Retinal pigment epithelial cell (primary cell): Measurements from ENCODE around the gene CD83.
"Not testable (repeated sequence)": the region's sequence is repeated elsewhere in the genome, so short reads cannot be mapped to it uniquely, and the experiment has no call there.

Experiments
- DNase-seq: peaks from one replicate; pipeline ENCODE4 v3.0.0-alpha.2; 2010; ENCODE audit warnings: low read depth
- H3K4me3 ChIP-seq: 2 replicates; pipeline ENCODE4 v1.5.1; 2011; ENCODE audit warnings: mild to moderate bottlenecking, low read length, control low read depth, moderate library complexity
- CTCF ChIP-seq: conservative IDR thresholded peaks from 2 replicates; pipeline ENCODE4 v1.5.1; 2011; ENCODE audit warnings: low read depth, low read length, control low read depth, inconsistent platforms

The CD83 gene

GRCh38 chr6:14147891-14148290 is 30.3 kb downstream of the CD83 start:
- no peak overlapping the region for H3K4me3 ChIP-seq
- no peak for TF ChIP-seq CTCF
- DNase-seq: no peak

GRCh38 chr6:14148471-14148870 is 30.9 kb downstream of the CD83 start:
- H3K4me3 ChIP-seq: no peak overlapping the region
- DNase-seq: no peak
- no peak for TF ChIP-seq CTCF

- no peak for TF ChIP-seq CTCF
- no peak overlapping the region for H3K4me3 ChIP-seq
- DNase-seq: no peak
Measured at GRCh38 chr6:14149053-14149738, 31.6 kb downstream of the CD83 start.

- DNase-seq: no peak
- no peak overlapping the region for H3K4me3 ChIP-seq
- TF ChIP-seq CTCF: no peak
Measured at GRCh38 chr6:14149739-14150130, 32.2 kb downstream of the CD83 start.

GRCh38 chr6:14151300-14151699 is 33.7 kb downstream of the CD83 start:
- H3K4me3 ChIP-seq, DNase-seq: not testable (repeated sequence)

- no peak for TF ChIP-seq CTCF
- no peak for DNase-seq
- no peak overlapping the region for H3K4me3 ChIP-seq
Measured at GRCh38 chr6:14151773-14152172, 34.2 kb downstream of the CD83 start.

- no peak for DNase-seq
- H3K4me3 ChIP-seq: no peak overlapping the region
- no peak for TF ChIP-seq CTCF
Measured at GRCh38 chr6:14153228-14153627, 35.7 kb downstream of the CD83 start.
